Fibroblast of mammary gland (primary cell): ENCODE data around the gene VMP1.
A peak's percentile ranks its signal among the peaks of the same experiment; 100 is the strongest.
"Not testable (repeated sequence)": the region's sequence is repeated elsewhere in the genome, so short reads cannot be mapped to it uniquely, and the experiment has no call there.

ENCODE experiments used
- DNase-seq: peaks from one replicate; pipeline ENCODE4 v3.0.0-alpha.2; 2010; ENCODE audit warnings: low read depth
- H3K4me3 ChIP-seq: 2 replicates; pipeline ENCODE4 v1.5.1; 2011; ENCODE audit warnings: low read depth, mild to moderate bottlenecking, low read length, moderate library complexity; ENCODE audit not compliant: control insufficient read depth
- CTCF ChIP-seq: conservative IDR thresholded peaks from 2 replicates; pipeline ENCODE4 v1.5.1; 2011; ENCODE audit warnings: low read depth, low read length, inconsistent platforms; ENCODE audit not compliant: control insufficient read depth, insufficient read depth

The VMP1 gene

GRCh38 chr17:59827721-59828477 lies 120.4 kb downstream of the VMP1 start:
- no peak overlapping the region for H3K4me3 ChIP-seq
- TF ChIP-seq CTCF: no peak
- no peak for DNase-seq

- TF ChIP-seq CTCF: no peak
- DNase-seq: no peak
- H3K4me3 ChIP-seq: no peak overlapping the region
Observed at GRCh38 chr17:59828478-59828760, 121.0 kb downstream of the VMP1 start.

GRCh38 chr17:59828819-59829216 lies 121.4 kb downstream of the VMP1 start:
- H3K4me3 ChIP-seq, DNase-seq: not testable (repeated sequence)

GRCh38 chr17:59829217-59830006 lies 122.0 kb downstream of the VMP1 start:
- TF ChIP-seq CTCF: no peak
- peak overlapping the region; percentile 40 for H3K4me3 ChIP-seq
- DNase-seq: peak; percentile 99

GRCh38 chr17:59830007-59830630 lies 122.7 kb downstream of the VMP1 start:
- TF ChIP-seq CTCF: no peak
- peak; percentile 82 for DNase-seq
- peak overlapping the region; percentile 40 for H3K4me3 ChIP-seq

- no peak for TF ChIP-seq CTCF
- no peak overlapping the region for H3K4me3 ChIP-seq
- DNase-seq: no peak
Observed at GRCh38 chr17:59830846-59831486, 123.5 kb downstream of the VMP1 start.
